Thymus (tissue), 14 donors: ENCODE data around the gene ZYX. TPM values are rescaled to one million over a fixed set of nuclear protein-coding genes. Genes with fewer than 3 reads are reported as not detected.

Experiments used
- DNase-seq, 9 donors: peaks; one replicate each; pipeline ENCODE4 v3.0.0-alpha.2; 2013; ENCODE audit warnings: low spot score in 9 of 9, low read depth in 6 of 9, missing footprints in 1 of 9
- H3K27ac ChIP-seq, 2 donors: one replicate each; pipeline ENCODE4 v1.5.1; 2013; ENCODE audit warnings: control low read depth in 1 of 2, low read depth in 1 of 2, low read length in 1 of 2, mild to moderate bottlenecking in 1 of 2, moderate library complexity in 1 of 2
- H3K27me3 ChIP-seq, 2 donors: one replicate each; pipeline ENCODE4 v1.5.1; 2013; ENCODE audit warnings: low read length in 1 of 2; ENCODE audit not compliant: control insufficient read depth in 2 of 2, insufficient read depth in 1 of 2
- H3K36me3 ChIP-seq, 2 donors: one replicate each; pipeline ENCODE4 v1.5.1; 2013; ENCODE audit warnings: low read length in 1 of 2, mild to moderate bottlenecking in 1 of 2, moderate library complexity in 1 of 2; ENCODE audit not compliant: control insufficient read depth in 2 of 2, insufficient read depth in 2 of 2
- H3K4me1 ChIP-seq, 2 donors: one replicate each; pipeline ENCODE4 v1.5.1; 2013; ENCODE audit warnings: low read length in 2 of 2; ENCODE audit not compliant: control insufficient read depth in 2 of 2, insufficient read depth in 2 of 2
- H3K4me3 ChIP-seq, 2 donors: one replicate each; pipeline ENCODE4 v1.5.1; 2013; ENCODE audit warnings: low read length in 2 of 2, control low read depth in 1 of 2, mild to moderate bottlenecking in 1 of 2
- H3K9me3 ChIP-seq, 2 donors: one replicate each; pipeline ENCODE4 v1.5.1; 2013; ENCODE audit warnings: low read length in 1 of 2, mild to moderate bottlenecking in 1 of 2; ENCODE audit not compliant: control insufficient read depth in 2 of 2, insufficient read depth in 1 of 2
- WGBS: extraction: QIAGEN DNeasy Blood & Tissue Kit; methylation state at CpG from one replicate; pipeline ENCODE4 v1.1.7; 2013; 5-methylcytosine and 5-hydroxymethylcytosine counted together
- long read RNA-seq, 10 donors: transcript quantifications; one replicate each; lab custom pipeline, GENCODE V29; 2026
- polyA plus RNA-seq: library from polyadenylated mRNA; stranded (reverse); fragments of 200-250 nt; gene quantifications from one replicate; pipeline ENCODE4 v1.2.3, GENCODE V29; 2013
- total RNA-seq: library from RNA; stranded (reverse); fragments of 120-200 nt; gene quantifications from one replicate; pipeline ENCODE4 v1.2.4, GENCODE V29; 2013
- donor health status: healthy.

Gene ZYX
- total RNA-seq (16.8 TPM), polyA plus RNA-seq (113 TPM)
- long read RNA-seq, donor 1, result 0 reads
- long read RNA-seq, donor 2, result 0 reads
- long read RNA-seq, donor 3, partial matches to known transcripts, result 51 of 53 reads
- long read RNA-seq, donor 3, other reads (novel, unspliced or antisense), result 0 of 53 reads
- long read RNA-seq, donor 4, transcript ZYX-201 (10 exons, 2,493 nt), result major isoform, 5 of 51 reads
- long read RNA-seq, donor 4, partial matches to known transcripts, result 37 of 51 reads
- long read RNA-seq, donor 4, other reads (novel, unspliced or antisense), result 9 of 51 reads
- long read RNA-seq, donor 5, partial matches to known transcripts, result 67 of 97 reads
- long read RNA-seq, donor 5, other reads (novel, unspliced or antisense), result 28 of 97 reads
- long read RNA-seq, donor 6, transcript ZYX-201 (10 exons, 2,493 nt), result major isoform, 14 of 78 reads
- long read RNA-seq, donor 6, partial matches to known transcripts, result 49 of 78 reads
- long read RNA-seq, donor 6, other reads (novel, unspliced or antisense), result 15 of 78 reads
- long read RNA-seq, donor 7, partial matches to known transcripts, result 27 of 42 reads
- long read RNA-seq, donor 7, other reads (novel, unspliced or antisense), result 10 of 42 reads
- long read RNA-seq, donor 8, transcript ZYX-201 (10 exons, 2,493 nt), result major isoform, 6 of 33 reads
- long read RNA-seq, donor 8, partial matches to known transcripts, result 20 of 33 reads
- long read RNA-seq, donor 8, other reads (novel, unspliced or antisense), result 7 of 33 reads
- long read RNA-seq, donor 9, partial matches to known transcripts, result 8 of 17 reads
- long read RNA-seq, donor 9, other reads (novel, unspliced or antisense), result 6 of 17 reads
- long read RNA-seq, donor 10, partial matches to known transcripts, result 48 of 63 reads
- long read RNA-seq, donor 10, other reads (novel, unspliced or antisense), result 12 of 63 reads

DNA sequence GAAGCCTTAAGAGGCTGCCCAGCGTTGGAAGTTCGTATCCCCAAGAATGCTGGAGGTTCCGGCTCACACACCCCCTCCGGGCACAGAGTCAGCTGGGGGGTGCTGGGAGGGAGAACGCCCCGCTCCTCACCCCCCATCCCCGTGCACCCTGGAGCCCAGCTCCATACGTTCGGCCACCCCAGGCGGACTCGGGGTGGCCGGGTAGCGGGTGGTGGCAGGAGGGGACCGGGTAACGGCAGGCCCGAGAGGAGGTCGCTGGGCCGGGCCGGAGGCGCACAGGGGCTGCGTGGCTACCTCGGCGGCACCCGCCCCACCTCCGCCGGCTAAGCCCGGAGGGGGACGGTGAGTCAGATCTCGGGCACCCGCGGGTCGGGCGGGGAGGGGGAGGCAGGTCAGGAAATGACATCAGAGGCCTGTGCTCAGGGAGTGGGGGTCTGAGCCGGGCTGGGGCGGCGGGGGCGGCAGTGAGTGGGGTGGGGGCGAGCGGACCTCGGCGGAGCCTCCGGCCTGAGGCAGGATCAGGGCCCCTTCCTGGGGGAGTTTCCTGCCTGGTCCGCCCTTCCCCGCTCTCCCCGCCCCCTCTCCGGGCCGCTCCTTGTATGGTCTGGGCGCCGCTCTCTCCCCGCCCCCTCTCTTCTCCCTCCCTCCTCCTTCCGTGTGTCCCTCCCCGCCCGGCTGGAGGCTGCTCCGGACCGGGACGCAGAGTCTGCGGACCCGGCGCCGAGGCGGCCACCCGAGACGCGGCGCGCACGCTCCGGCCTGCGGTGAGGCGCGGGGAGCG, at the start of gene ZYX:
TSS of gene ZYX (plus strand) at position 700 of the 781 bp plus-strand sequence. CDS start 227 bp downstream, outside the sequence.
- H3K36me3 ChIP-seq, result peaks cover 0 to 7% of the 10 kb centered on the region in 2 donors
- H3K27ac ChIP-seq, result peak within 1 kb of the TSS; percentile 92 to 96
- under 1% methylated on average over 72 of the region's 72 CpGs for WGBS
- peak within 1 kb of the TSS; percentile 89 for H3K4me3 ChIP-seq
- peak in 7 of 9 donors; percentile 43 to 85 (median 68) for DNase-seq
- peaks cover 10 to 53% of the 10 kb centered on the region in 2 donors for H3K4me1 ChIP-seq
- H3K9me3 ChIP-seq, result no peaks in the 10 kb centered on the region
- peaks cover 10 to 33% of the 10 kb centered on the region in 2 donors for H3K27me3 ChIP-seq

GRCh38 chr7:143334244-143334643, 46.9 kb upstream of the ZYX start:
- no peaks in the 10 kb centered on the region for H3K27me3 ChIP-seq
- WGBS, result 89% methylated on average over 1 of the region's 1 CpG
- no peaks in the 10 kb centered on the region for H3K4me1 ChIP-seq
- no peaks in the 10 kb centered on the region for H3K36me3 ChIP-seq
- H3K9me3 ChIP-seq, result no peaks in the 10 kb centered on the region
- no peak for DNase-seq
- no peak overlapping the region for H3K27ac ChIP-seq
- no peak overlapping the region for H3K4me3 ChIP-seq

DNA sequence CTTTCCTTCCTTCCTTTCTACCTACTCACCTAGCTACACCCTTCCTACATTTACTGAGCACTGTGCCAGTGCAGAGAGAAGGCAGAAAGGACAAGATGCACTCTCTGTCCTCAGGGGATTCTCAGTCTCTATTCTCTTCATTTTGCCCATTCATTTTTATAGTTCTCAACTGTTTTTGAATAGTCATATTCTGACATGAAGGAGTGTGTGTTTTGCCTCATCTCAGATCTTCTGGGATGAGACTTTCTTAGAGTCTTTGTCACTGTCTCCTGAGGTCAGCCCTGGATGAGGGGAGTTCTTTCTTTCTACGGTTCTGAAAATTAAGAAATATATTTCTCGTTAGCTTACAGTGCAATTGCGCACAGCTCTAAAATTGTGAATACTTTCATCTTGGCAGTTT, 43.9 kb upstream of the ZYX start:
- 95% methylated on average over 3 of the region's 3 CpGs for WGBS

GRCh38 chr7:143341842-143342241, 39.3 kb upstream of the ZYX start:
- WGBS, result 98% methylated on average over 8 of the region's 8 CpGs
- Histone ChIP-seq H3K4me1 (peaks cover 0 to 6% of the 10 kb centered on the region in 2 donors), H3K4me3 (no peak overlapping the region), H3K27ac (no peak overlapping the region), H3K9me3 (no peaks in the 10 kb centered on the region), H3K27me3 (peaks cover 0 to 18% of the 10 kb centered on the region in 2 donors), H3K36me3 (no peaks in the 10 kb centered on the region)
- DNase-seq, result no peak

More for the DNA sequence above, 43.9 kb upstream of the ZYX start:
- H3K36me3 ChIP-seq, result no peaks in the 10 kb centered on the region
- no peaks in the 10 kb centered on the region for H3K27me3 ChIP-seq
- DNase-seq, result no peak
- H3K4me1 ChIP-seq, result no peaks in the 10 kb centered on the region
- H3K27ac ChIP-seq, result no peak overlapping the region
- no peak overlapping the region for H3K4me3 ChIP-seq
- H3K9me3 ChIP-seq, result no peaks in the 10 kb centered on the region

DNA sequence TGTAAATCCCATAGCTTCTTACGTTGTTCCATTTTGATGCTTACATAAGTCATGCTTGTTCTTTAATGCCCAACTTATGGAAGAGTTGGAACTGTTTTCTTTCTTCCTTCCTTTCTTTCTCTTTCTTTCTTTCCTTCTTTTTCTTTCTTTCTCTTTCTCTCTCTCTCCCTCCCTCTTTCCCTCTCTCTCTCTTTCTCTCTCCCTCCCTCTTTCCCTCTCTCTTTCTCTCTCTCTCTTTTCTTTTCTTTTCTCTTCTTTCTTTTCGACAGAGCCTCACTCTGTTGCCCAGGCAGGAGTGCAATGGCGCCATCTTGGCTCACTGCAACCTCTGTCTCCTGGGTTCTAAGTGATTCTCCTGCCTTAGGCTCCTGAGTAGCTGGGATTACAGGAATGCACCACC, 37.5 kb upstream of the ZYX start:
- 77% methylated on average over 3 of the region's 3 CpGs for WGBS
- Histone ChIP-seq H3K4me1 (peaks cover 0 to 6% of the 10 kb centered on the region in 2 donors), H3K4me3 (no peak overlapping the region), H3K9me3 (no peaks in the 10 kb centered on the region), H3K27me3 (peaks cover 0 to 20% of the 10 kb centered on the region in 2 donors), H3K36me3 (no peaks in the 10 kb centered on the region), H3K27ac (no peak overlapping the region)
- no peak for DNase-seq

DNA sequence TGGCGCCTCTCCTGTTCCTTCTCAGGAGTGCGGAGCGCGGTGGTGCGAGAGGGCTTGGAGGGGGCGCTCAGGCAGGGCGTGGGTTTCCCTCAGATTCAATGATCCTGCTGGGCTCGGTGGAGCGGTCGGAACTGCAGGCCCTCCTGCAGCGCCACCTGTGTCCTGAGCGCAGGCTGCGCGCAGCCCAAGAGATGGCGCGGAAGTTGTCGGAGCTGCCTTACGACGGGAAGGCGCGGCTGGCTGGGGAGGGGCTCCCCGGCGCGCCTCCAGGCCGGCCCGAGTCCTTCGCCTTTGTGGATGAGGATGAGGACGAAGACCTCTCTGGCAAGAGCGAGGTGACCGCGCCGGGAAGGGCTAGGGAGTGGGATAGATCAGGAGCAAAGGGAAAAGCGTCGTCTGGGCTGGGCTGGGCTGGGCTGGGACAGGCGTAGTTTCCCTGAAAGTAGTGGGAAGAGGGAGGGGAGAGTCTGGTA, 35.7 kb upstream of the ZYX start:
- peak in 8 of 9 donors; percentile 29 to 78 (median 50) for DNase-seq
- Histone ChIP-seq H3K4me3 (peak overlapping the region in 1 of 2 donors; percentile 13), H3K4me1 (peaks cover 0 to 6% of the 10 kb centered on the region in 2 donors), H3K27ac (no peak overlapping the region), H3K27me3 (peaks cover 0 to 23% of the 10 kb centered on the region in 2 donors), H3K9me3 (no peaks in the 10 kb centered on the region), H3K36me3 (no peaks in the 10 kb centered on the region)
- 11% methylated on average over 35 of the region's 35 CpGs for WGBS

- H3K27me3 ChIP-seq, result peaks cover 0 to 23% of the 10 kb centered on the region in 2 donors
- no peak overlapping the region for H3K27ac ChIP-seq
- H3K4me1 ChIP-seq, result peaks cover 0 to 6% of the 10 kb centered on the region in 2 donors
- H3K36me3 ChIP-seq, result no peaks in the 10 kb centered on the region
- no peaks in the 10 kb centered on the region for H3K9me3 ChIP-seq
- 97% methylated on average over 4 of the region's 4 CpGs for WGBS
- DNase-seq, result no peak
- H3K4me3 ChIP-seq, result no peak overlapping the region
Measured at GRCh38 chr7:143346018-143346417, 35.1 kb upstream of the ZYX start.

DNA sequence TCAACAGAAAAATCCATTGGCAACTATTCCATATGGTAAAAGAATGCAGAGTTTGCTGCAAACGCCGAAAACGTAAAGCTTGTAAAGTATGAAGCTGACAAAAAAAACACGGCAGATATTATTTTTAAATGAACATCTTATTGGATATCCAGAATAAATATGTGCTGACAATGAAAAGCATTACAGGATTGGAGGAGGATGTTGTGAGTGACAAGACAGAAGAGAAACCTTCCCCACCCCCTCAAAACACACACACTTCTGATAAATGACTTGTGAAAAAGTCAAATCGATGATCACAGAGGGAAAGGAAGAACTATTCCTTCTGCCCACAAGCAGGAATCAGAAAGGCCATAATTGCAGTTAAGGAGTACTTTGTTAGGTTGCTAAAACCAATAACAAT, 33.2 kb upstream of the ZYX start:
- peaks cover 0 to 23% of the 10 kb centered on the region in 2 donors for H3K27me3 ChIP-seq
- H3K4me3 ChIP-seq, result no peak overlapping the region
- no peaks in the 10 kb centered on the region for H3K36me3 ChIP-seq
- no peak for DNase-seq
- no peak overlapping the region for H3K27ac ChIP-seq
- 77% methylated on average over 5 of the region's 5 CpGs for WGBS
- peaks cover 0 to 6% of the 10 kb centered on the region in 2 donors for H3K4me1 ChIP-seq
- H3K9me3 ChIP-seq, result no peaks in the 10 kb centered on the region
